GM12801 (cell line): ENCODE results near the gene PARP3.

Experiments
- TF ChIP-seq, protein P1 (sequence below): IDR thresholded peaks from one replicate; pipeline ENCODE4 v1.5.1; 2011; ENCODE audit warnings: control low read depth; ENCODE audit not compliant: insufficient read length; ENCODE audit errors: extremely low read depth

Gene PARP3

DNA sequence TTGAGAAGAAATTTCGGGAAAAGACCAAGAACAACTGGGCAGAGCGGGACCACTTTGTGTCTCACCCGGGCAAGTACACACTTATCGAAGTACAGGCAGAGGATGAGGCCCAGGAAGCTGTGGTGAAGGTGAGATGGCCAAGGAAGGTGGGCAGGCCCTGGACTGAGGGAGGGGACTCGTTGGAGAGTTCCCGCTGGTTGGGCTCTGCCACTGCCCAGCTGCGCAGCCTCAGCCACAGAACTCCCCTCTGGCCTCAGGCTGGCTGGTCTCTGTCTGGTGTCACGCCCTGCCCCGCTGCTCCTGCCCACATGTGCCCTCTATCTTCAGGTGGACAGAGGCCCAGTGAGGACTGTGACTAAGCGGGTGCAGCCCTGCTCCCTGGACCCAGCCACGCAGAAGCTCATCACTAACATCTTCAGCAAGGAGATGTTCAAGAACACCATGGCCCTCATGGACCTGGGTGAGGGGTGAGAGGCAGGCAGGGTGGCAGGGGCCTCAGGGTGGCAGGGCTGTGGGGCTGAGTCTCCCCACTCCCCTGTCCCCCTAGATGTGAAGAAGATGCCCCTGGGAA is 2.4 kb downstream of the PARP3 start:
- TF ChIP-seq, protein P1, sequence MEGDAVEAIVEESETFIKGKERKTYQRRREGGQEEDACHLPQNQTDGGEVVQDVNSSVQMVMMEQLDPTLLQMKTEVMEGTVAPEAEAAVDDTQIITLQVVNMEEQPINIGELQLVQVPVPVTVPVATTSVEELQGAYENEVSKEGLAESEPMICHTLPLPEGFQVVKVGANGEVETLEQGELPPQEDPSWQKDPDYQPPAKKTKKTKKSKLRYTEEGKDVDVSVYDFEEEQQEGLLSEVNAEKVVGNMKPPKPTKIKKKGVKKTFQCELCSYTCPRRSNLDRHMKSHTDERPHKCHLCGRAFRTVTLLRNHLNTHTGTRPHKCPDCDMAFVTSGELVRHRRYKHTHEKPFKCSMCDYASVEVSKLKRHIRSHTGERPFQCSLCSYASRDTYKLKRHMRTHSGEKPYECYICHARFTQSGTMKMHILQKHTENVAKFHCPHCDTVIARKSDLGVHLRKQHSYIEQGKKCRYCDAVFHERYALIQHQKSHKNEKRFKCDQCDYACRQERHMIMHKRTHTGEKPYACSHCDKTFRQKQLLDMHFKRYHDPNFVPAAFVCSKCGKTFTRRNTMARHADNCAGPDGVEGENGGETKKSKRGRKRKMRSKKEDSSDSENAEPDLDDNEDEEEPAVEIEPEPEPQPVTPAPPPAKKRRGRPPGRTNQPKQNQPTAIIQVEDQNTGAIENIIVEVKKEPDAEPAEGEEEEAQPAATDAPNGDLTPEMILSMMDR: no peak

DNA sequence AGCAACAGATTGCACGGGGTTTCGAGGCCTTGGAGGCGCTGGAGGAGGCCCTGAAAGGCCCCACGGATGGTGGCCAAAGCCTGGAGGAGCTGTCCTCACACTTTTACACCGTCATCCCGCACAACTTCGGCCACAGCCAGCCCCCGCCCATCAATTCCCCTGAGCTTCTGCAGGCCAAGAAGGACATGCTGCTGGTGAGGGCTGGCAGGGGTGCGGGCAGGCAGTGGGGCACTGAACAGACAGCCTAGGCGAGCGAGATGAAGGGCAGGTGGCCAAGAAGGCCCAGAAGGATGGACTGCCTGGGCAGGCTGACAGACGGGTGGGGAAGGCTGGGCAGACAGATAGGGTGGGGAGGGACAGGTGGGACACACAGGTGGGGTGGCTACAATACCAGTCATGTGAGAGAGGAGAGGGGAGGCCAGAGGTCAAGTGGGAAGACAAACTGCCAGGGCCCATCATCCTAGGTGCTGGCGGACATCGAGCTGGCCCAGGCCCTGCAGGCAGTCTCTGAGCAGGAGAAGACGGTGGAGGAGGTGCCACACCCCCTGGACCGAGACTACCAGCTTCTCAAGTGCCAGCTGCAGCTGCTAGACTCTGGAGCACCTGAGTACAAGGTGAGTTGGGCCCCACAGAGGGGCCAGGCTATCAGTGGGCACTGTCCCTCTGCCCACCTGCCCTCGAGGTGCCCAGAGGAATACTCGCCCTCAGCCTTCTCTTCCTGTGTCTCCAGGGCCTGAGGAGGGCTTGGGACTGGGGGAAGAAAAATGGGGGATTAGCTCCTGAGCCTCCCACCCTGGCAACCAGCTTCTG is 3.1 kb downstream of the PARP3 start:
- TF ChIP-seq, protein P1: no peak

DNA sequence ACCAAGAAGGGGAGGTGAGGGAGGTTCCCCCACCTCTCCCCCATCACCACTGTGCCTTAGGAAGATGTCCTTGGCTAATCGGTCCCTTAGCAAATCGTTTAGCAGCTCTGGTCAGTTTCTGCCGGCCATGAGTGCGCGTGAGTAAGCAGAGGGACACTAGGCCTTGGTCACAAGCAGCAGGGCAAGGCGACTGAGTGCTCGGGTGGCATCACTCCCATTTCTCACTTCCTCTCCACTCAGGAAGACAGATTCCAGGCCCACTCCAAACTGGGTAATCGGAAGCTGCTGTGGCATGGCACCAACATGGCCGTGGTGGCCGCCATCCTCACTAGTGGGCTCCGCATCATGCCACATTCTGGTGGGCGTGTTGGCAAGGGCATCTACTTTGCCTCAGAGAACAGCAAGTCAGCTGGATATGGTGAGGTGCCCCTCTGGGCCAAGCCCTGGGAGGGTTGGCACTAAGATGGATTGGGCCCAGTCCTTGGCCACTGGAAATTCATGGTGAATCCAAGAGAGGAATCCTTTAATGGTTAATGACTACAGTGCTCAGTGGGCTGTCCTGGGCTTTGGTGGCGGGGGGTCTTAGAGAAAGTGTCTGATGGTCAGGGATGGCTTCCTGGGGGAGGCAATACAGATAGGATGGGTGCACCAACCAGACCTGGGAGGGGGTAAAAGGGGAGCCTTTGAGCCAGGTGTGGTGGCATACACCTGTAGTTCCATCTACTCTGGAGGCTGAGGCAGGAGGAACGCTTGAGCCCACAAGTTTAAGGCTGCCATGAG is 4.0 kb downstream of the PARP3 start:
- TF ChIP-seq, protein P1: no peak

DNA sequence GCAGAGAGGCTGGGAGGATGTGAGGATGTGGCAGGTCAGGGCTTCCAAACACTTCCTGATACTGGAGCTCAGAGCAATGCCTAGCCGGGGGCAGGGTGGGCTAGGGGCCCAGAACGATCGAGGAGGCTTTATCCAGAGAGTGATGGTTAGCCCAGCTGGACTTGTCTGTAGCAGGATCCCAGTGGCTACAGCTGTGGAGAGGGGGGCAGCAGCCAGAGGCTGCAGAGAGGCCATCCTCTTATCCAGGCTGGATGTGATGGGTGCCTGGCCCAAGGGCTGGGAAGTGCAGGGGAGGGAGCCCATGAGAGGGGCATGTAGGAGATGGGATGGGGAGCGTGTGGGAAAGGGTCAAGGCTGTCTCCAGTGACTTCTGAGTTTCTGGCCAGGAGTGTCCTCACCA is 4.6 kb downstream of the PARP3 start:
- TF ChIP-seq, protein P1: no peak

DNA sequence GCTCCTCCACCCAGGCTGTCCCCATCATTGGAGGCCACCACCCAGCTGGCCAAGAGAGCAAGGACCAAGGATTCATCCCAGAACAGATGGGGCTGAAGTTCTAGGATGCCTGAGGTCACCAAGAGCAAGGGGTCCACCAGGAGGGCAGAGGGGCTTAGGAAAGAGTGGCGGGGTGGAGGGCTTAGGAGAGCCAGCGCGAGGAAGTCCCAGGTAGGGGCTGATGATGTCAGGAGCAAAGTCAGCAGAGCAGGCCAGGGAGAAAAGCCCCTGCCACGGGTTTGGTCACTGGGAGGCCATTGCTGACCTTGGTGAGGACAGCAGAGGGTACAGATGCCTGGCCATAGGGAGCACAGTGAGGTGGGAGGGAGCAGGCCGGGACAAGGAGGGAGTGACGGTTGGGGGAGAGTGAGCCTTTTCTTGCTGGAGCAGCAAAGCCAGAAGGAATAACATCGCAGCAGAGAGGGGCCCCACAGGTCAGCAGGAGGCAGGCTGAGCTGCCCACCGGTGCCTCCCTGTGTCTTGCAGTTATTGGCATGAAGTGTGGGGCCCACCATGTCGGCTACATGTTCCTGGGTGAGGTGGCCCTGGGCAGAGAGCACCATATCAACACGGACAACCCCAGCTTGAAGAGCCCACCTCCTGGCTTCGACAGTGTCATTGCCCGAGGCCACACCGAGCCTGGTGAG is 5.2 kb downstream of the PARP3 start:
- TF ChIP-seq, protein P1: no peak

DNA sequence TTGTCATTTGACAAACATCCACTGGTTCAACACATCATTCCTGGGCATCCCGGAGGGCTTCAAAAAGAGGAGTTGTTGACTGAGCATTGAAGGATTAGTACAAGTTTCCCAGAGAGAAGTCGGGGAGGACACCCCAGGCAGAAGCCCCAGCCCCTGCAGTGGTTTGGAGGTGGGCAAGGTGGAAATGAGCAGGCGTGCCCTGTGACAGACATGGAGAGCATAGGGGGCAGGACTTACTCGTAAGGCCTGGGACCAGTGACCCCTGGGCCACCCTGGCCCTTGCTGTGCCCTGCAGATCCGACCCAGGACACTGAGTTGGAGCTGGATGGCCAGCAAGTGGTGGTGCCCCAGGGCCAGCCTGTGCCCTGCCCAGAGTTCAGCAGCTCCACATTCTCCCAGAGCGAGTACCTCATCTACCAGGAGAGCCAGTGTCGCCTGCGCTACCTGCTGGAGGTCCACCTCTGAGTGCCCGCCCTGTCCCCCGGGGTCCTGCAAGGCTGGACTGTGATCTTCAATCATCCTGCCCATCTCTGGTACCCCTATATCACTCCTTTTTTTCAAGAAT is 5.9 kb downstream of the PARP3 start:
- TF ChIP-seq, protein P1: no peak
